Eye (tissue), 1 donor: ENCODE results near the gene GALNT12.

Experiments used
- DNase-seq: peaks from one replicate; pipeline ENCODE4 v3.0.0-alpha.2; 2015

The GALNT12 gene

DNA sequence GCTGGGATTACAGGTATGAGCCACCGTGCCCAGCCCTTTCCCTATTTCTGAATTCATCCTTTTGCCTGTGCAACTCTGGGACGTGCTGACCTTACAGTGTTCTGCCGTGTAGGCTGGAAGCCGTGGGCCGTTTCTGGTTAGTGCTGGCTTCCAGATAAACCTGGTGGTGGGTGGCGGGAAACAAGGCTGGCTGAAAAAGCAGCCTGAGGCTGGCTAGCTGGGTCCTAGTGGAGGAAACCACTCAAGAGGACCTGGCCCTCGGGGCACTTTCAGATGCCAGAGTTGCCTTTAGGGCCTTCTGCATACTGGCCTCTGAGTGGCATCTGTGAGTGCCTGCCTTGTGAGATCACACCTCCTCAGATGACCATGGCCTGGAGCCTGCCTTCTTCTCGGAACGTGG is 26.9 kb downstream of the GALNT12 start:
- DNase-seq = no peak

DNA sequence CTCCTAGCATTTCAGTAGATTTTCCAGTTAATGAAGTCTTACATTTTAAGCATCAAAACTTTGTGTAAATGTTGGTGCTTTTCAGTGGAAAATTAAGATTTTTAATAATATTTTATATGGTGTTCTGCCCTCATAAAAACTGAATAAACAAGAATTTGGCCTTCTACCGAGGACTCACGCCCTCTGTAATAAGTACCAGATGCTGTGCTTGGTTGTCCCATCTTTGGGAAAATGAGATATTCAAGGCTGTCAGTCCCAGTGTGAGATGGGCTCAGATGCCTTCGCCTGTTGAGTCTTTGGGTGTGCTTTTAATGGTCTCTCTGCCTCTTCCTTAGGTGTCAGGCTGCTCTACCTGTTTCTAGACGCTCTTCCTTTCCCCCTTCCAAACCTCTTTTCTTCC is 28.7 kb downstream of the GALNT12 start:
- no peak for DNase-seq

DNA sequence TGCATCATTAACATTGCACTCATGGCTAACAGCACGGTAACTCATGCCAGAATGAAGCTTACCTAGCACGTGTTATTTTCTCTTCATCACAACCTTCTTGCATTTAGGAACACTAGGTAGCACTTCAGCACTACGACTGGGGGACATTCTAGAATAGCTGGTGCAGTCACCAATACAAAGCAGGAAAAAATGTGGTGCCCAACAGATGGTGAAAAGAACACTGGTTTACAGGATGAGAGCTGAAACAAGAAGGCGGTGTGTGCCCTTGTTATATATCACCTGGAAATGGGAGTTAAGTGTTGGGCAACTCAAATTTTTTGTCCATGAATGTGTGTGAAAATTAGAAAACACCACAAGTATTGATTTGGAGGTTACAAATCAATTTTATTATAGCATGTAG is 30.0 kb downstream of the GALNT12 start:
- no peak for DNase-seq

DNA sequence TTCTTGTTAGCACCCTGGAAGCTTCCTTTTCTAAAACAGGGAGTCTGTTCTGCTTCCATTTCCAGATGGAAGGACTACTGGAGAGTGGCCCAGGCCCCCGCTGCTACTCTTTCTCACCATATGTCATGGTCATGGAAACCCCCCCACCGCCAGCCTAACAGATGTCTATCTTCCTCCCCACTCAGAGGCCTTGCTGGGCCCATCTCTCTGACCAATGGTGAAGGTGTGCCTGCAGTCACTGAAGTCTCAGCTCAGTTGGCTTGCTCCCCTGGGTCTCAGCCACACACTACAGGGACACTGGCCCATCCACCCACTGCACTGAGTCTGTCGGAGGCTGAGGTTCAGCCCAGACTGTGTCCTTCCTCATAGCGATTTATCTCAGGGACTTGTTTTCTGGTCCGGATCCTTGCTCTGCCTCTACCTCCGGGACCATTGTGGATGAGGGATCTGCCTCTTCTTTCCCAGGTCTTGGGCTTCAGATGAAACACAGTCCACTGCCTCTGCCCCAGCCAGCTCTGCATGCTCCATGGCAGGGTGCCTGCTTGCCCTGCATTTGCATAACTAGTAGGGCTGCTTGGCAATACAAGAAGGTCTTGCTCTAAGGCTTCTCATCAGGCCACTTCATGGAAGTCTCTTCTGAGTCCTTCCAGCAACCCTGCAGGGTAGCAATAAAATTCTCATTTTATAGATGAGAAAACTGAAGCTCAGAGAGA is 30.8 kb downstream of the GALNT12 start:
- no peak for DNase-seq

DNA sequence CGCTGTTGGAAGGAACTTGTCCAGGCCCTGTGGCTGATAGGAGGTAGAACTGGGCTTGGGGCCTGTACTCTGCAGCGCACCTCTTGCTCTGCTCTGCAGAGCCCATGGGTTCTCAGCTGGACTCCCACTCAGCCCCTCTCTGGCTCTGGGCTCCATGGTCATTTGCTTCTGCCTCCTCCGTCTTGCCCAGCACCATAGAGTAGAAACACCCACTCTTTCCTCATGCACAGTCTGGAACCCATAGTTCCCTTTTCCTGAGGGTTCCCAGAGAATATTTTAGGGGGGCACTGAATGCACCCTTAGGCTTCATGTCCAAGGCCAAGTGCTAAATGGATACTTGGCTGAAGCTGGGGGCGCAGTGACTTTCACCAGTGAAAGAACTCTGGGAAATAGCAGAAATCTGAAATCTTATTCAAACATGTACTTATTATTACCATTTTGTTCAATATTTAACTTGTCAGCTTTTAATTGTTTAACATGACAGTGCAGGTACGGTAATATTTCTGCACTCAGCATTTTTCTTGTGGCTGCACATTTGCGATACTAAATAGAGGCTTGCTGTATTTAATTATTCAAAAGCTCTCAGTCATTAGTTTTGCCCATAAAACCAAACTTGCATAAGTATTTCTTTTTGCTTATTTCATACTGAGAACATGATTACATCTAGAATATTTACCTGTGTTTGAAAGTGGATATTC is 31.5 kb downstream of the GALNT12 start:
- DNase-seq = no peak

DNA sequence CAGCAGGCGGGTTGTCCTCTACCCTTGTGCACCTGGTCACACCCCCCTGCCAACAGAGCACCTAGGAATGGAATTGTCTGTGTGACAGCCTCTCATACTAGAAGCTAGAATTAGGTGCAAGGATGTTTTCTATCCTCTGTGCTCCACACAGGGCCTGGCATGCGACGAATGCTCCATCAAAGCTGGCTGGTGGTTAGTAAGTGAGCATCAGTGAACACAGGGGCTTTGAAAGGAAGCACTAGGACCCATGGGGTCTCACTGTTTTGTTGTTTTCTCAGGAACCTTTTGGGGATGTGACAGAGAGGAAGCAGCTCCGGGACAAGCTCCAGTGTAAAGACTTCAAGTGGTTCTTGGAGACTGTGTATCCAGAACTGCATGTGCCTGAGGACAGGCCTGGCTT is 32.3 kb downstream of the GALNT12 start:
- no peak for DNase-seq

DNA sequence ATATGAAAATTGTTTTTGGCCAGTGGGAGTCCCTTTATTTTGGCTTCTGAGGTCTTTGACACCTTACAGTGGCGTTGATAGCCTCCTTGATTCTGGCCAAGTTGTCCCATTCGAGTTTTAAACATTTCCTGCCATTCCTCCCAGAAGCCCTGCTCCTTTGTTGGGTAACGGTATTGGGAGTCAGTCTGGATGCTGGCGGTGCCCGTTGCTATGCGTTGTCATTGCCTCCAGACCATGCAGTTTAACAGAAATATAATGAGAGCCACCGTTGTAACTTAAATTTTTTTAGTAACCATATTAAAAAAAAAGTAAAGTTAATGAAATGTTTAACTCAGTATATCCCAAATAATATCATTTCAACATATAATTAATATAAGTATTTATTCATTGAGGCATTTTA is 35.0 kb downstream of the GALNT12 start:
- DNase-seq = no peak

DNA sequence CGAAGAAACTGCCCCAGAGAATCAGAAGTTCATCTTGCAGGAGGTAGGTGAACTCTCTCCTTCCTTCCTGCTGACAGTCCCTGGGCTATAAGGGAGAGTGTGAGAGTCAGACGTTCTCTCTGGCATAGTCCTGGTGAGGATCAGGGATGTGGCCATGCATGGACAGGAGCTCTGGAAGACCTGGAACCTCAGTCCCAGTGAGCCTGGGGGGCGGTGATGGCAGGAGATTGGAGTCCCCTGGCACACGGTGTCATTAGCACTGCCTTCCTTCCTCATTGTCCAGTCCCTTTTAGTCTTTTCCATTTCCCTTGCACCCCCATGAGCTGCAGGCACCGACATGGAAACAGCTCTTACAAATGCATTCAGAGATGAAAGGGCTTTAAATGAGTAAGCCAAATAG is 38.6 kb downstream of the GALNT12 start:
- DNase-seq = no peak

DNA sequence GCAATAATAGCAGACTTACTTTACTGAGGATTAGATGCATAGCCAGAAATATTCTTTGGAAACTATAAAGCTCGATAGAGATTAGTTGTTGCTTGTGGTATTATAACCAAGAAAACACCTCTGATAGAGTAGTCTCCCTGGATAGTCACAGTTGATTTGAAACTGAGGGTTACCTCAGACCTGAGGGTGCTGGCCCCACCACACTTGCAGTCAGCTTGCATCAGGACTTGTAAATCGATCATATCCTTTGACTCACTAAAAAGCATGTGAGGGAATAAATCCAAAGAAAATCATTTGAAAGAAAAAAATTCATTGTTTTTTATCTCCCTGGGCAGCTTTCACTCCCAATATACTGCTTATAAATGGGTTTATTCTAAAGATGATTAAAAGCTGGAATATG is 39.4 kb downstream of the GALNT12 start:
- no peak for DNase-seq

DNA sequence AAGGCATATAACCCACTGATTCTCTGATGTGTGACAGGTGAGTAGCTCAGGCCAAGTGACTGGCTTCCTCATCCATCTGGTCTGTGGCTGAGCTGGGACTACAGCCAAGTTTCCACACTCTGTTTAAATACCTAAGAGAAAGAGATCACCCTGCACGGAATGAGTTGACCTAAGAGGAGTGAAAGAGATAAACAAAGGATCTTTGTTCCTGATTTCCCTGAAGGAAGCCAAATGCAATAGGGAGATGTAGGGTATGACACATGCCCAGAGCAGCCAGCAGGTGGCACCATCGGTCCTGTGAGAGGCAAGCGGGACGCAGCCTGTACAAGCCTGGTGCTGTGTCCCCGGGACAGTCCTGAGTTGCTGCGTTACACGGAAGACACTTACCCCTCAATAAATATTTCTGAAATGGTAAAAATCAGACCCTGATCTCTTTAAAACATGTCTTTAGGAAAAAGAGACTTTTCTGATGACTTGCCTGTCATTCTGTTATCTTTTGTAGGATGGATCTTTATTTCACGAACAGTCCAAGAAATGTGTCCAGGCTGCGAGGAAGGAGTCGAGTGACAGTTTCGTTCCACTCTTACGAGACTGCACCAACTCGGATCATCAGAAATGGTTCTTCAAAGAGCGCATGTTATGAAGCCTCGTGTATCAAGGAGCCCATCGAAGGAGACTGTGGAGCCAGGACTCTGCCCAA is 41.1 kb downstream of the GALNT12 start:
- DNase-seq = peak; percentile 94

DNA sequence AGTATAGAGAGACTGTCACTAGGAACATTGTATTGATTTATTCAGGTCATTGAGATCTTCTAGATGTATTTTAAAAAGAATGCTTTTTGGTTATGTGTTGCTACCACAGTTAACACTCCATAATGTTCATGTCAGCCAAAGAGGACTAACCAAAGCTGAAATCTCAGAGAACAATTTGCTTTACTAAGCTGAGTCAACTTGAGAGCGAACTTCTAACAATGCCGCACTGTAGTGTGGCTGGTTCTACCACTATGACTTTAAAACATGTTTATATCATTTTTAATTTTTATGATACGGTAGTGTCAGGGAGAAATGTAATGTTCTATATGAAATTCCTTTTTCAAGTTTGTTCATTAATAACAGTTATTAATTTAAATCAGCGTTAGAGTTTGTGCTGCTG is 42.1 kb downstream of the GALNT12 start:
- DNase-seq = no peak

DNA sequence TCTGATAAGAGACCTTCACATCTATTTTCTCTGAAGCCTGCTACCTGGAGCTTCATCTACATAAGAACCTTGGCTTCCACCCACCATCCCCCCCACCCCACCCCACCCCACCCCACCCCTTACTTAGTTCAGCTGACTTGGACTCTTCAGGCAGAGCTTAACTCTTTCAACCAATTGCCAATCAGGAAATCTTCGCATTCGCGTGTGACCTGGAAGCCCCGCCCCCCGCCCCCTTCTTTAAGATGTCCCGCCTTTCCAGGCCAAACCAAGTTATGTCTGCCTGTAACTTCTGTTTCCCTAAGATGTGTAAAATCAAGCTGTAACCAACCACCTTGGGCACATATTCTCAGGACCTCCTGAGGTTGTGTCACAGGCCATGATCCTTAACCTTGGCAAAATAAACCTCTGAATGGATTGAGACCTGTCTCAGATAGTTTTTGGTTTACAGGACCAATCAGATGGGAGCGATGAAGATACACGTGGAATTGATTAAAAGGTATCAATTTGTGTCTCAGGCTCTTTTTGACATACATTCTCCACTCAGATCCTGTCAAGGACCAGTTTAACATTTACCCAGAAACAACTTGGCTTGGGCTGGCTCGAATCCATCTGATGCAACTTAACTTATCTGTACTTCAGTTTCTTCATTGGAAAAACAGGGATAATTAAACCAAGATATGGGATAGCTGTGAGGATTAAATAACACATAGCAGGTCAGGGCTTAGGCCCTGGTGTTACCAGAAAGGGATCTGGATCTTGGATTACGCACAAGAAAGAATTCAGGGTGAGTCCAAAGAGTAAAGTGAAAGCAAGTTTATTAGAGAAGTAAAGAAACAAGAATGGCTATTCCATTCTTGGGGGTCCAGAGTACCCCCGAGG is 43.6 kb downstream of the GALNT12 start:
- DNase-seq = no peak

DNA sequence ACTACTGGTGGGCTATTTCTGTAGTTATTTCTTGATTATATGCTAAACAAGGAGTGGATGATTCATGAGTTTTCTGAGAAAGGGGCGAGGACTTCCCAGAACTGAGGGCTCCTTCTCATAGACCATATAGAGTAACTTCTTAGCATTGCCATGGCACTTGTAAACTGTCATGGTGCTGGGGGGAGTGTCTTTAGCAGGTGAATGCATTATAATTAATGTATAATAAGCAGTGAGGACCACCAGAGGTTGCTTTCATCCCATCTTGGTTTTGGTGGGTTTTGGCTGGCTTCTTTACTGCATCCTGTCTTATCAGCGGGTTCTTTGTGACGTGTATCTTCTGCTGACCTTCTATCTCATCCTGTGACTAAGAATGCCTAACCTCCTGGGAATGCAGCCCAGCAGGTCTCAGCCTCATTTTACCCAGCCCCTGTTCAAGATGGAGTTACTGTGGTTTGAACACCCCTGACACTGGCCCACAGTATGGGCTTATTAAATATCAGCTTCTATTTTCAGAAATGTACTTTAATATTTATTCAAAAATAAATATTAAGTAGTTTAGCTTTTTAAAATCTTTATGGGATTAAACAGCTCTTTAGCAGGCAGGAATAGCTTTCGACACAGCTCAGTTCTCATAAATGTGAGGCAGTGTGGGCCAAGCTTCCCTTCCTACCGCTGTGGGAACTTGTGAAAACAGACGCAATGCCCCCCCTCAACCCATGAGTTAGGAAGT is 44.4 kb downstream of the GALNT12 start:
- DNase-seq = no peak

DNA sequence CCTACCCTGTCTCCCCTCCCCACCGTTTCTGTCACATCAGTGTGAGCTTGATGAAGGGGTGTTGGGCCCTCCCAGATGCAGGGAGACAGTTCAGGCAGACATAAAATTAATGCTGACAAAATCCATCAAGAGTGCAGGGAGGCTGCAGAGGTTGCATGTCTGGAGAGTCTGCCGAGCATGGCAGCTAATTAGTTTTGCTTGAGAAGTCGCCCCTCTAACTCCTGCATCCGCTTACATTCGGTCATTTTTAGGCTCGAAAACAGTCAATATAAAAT is 44.9 kb downstream of the GALNT12 start:
- peak; percentile 62 for DNase-seq

DNA sequence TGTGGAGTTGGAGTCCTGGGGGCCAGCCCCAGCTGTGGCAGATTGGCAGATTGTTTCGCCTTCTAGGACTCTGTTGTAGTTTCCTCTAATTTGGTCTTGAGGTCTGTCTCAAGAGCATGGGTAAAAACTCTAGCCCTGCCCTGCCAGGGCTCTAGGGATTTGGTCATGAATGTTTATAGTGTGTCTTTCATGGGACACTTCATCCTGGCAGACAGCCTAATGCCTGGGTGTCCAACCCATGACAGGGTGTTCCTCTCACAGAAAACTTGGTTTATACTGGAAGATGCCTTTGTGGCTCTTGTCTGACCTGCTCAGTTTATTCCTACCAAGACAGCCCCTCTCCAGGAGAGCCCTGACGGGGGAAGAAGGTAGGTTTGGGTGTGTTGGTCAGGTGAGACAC is 45.5 kb downstream of the GALNT12 start:
- no peak for DNase-seq

DNA sequence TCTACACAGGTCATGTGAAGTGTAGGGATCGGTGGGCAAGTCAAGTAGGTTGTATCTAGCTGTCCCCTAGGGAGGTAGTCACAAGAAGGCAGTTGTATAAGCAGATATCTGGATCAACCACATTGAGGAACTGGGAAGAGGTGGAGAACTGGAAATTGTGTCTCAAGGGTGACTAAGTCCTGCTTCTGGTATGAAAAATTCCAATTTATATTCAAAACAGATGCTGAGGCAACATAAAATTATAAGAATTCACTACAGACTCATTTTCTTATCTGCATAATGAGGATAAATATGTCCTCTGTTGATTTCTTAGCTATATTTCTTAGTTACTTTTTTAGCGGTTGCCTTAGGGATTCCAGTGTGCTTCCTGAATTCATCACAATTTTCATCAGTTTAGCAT is 46.8 kb downstream of the GALNT12 start:
- no peak for DNase-seq

DNA sequence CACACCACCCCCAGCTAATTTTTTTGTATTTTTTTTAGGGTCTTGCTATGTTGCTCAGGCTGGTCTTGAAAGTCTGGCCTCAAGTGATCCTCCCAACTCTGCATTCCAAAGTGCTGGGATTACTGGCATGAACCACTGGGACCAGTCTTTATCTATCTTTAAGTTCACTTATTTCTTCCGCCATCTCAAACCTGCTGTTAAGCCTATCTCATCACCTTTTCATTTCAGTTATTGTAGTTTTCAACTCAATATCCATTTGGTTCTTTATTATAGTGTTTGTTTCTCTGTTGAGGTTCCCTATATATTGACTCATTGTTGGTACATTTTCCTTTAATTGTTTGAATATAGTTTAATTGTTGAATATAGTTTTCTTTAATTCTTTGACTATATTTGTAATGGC is 48.1 kb downstream of the GALNT12 start:
- no peak for DNase-seq

DNA sequence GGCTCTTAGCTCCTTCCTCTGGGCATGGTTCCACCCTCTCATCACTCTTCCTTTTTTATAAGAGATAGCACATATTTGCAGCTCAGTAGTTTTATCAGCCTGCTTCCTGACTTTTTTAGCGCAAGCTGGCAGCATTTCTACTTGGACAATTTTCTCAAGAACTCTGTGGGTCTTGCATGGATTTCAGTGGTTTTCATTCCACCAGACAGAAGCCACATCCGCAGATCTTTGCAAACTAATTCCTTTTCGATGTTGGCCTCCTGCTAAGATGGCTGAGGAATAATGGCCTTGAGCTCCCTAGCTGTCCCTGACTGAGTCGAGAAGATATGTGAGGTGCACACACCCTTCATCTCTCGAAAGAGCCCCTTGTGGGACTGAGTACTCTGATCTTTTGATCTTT is 49.5 kb downstream of the GALNT12 start:
- DNase-seq = no peak

DNA sequence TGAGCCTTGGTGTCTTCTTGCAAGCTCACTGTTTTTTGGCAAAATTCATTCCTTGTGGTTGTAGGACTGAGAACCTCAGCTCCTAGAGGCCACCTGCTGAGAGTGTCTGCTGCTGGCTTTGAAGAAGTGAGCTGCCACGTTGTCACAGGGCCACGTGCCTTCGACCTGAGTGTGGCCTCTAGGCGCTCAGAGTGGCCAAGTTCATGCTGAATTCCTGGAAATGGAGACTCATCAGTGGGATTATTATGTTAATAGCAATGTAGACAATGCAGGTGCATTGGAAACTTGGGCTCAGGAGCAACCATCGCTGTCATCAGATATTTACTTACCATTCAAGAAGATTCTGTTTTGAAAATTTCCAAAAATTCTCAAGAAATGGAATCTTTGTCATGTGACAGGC is 52.5 kb downstream of the GALNT12 start:
- DNase-seq = no peak

DNA sequence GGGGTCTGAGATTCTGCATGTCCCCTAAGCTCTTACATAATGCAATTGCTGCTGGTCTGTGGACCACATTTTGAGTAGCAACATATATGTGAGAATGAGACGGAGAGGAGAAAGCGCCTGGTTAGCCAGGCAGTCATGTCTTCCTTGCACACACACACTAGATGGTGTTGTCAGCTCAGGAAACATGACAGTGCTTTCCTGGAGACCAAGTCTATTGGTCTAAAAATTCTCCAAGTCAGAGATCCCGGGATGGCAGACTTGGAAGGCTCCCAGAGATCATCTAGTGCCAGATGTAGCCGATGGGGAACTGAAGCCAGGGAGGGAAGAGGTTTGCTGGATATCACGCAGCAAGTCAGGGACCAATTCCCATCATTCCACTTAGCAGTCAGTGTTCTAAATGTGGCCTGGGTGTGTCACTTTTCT is 53.4 kb downstream of the GALNT12 start:
- peak; percentile 72 for DNase-seq

DNA sequence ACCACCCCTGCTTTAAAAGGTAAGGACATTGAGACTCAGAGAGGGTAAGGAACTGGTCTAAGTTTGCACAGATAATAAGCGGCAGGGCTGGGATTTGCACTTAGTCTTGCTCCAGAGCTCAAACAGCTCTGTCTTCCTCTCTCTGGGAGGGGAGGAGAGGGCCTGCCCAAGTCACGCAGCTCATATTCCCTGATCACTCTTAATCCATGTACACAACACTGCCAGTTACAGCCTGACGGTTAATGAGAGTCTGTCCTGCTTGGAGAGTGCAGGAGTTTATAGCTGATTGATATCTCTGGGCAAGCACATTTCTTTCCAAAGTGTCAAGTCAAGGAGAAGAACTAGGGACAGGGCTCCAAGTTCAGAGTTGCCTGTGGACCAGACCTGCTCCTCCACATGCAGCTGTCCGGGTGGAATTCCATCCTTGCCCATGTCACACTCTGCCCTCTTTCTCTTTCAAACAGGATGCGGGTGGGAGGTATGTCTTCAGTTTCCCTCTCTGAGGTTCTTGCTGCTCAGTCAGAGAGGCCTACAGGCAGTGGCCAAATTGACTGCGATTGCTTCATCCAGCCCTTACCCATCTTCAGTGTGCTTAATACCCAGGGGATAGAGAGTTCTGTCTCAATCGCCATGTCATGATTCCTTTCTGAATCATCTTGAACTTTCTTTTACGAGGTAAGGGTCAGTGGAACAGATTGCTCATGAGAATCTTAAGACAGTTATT is 54.5 kb downstream of the GALNT12 start:
- peak; percentile 40 for DNase-seq

DNA sequence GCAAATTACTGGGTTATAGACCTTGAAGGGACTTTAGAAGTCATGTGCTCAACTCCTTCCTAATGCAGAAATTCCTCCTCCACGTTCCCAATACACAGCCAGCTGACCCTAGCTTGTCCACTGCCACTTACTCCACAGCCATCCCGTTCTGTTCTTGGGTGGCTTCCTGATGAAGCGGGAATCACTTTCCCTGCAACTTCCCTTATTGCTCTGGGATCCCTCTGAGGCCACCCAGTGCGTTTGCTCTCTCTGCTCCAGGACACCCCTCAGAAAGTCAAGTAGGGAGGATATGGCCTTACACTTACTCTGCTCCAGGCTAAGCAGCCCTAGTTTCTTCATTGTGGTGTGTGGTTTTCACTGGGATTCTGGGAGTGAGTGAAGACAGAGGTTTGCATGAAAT is 55.5 kb downstream of the GALNT12 start:
- no peak for DNase-seq
